ENCODE measurements around the gene ASPG.

ASPG gene

DNA sequence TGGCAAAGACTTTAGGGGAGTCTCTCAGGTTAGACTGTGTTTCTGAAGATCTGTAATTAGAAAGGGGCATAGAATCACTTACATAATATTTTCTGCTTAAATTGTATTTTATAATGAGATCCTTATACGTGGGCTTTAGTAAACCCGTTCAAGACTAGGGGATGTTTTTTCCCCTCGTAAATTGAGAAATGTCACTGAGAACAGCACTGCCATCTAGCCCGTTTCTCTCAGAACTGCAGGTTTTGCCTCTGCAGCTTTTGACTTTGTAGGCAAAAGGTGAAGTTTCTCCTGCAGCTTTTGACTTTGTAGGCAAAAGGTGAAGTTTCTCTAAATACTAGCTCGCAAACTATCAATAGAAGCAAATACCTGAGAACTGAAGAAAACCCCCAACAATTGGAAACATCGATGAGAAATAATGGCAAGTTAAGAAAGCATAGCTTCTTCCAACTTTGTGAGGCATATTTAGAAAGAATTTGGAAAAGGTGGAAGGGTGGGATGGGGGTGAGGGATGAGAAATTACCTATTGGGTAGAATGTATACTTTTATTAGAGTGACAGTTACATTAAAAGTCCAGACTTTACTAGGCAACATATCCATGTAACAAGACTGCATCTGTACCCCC is 9.9 kb upstream of the ASPG start:
- in situ Hi-C loops (cut with MboI; ENCODE audit: low sequenced_read_pairs) = loop anchor here (25.0 kb wide), 1 partner anchor 562 kb away; no protein-coding TSS in a partner anchor

DNA sequence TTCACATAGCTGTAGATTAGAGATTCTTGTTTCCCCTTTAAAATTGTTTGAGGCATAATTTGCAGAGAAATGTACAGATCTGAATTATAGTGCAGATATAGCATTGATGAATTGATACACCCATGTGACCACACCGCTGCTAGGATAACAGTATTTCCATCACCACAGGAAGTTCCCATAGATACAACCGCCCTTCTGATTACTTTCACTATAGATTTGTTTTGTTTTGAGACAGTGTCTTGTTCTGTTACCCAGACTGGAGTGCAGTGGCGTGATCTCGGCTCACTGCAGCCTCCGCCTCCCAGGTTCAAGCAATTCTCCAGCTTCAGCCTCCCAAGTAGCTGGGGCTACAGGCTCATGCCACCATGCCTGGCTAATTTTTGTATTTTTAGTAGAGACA is 8.8 kb upstream of the ASPG start:
- in situ Hi-C loops (cut with MboI; ENCODE audit: low sequenced_read_pairs) = loop anchor here (25.0 kb wide), 1 partner anchor 561 kb away; no protein-coding TSS in a partner anchor

DNA sequence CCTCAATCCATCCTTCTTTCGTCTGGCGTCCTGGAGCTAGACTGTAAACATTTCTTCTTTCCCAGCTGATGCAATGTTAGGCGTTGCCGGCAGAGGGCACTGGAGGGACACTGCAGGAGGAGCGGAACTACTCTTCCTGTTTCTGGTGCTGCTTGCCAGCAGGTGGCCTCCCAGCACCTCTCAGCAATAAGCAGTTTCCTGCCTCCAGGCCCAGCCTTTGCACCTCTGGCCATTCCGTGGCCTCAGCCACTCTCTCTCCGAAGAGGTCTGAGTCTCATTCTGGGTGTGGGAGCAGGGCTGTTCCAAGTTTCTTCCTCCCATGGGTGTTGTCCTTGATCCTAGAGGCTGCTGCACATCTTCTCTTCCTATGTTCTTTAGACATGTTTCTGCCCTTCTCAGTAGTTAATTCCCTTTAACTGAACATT is 7.5 kb upstream of the ASPG start:
- in situ Hi-C loops (cut with MboI; ENCODE audit: low sequenced_read_pairs) = loop anchor here (25.0 kb wide), 1 partner anchor 559 kb away; no protein-coding TSS in a partner anchor

DNA sequence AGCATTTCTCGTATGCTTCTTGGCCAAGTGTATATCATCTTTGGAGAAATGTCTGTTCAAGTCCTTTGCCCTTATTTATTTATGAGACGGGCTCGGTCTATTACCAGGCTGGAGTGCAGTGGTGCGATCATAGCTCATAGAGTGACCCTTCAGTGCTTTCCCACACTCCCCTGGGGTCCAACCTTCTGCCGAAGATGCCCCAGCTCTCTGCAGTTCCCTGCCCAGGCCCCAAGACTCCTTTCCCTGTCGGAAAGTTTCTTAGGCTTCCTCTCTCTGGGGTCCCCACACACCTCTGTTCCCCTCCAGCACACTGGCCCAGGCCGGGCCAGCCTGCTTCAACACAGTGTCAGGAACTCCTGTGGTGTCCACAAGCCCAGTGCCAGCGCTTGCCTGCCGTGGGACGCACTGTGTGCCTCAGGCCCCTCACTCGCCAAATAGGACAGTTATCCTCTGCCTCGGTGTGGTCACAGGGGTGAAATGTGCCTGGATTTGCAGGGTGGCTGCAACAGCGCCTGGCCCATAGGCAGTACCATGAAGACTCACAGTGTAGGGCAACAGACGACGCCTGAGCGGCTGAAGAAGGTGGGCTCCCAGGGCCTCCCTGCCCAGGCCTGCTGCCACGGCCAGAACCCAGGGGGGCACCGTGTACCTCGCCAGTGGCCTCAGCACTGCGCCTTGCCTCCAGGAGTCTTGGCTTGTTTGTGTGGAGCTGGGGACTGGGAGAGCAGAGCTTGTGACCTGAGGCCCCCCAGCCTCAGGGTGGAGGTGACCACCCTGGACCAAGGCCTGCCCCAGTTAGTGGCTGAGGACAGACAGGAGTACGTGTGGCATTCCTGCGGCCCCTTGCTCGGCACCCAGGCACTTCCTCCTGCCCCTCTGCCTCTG is 4.9 kb upstream of the ASPG start:
- in situ Hi-C loops (cut with MboI; ENCODE audit: low sequenced_read_pairs) = loop anchor here (25.0 kb wide), 1 partner anchor 557 kb away; no protein-coding TSS in a partner anchor

DNA sequence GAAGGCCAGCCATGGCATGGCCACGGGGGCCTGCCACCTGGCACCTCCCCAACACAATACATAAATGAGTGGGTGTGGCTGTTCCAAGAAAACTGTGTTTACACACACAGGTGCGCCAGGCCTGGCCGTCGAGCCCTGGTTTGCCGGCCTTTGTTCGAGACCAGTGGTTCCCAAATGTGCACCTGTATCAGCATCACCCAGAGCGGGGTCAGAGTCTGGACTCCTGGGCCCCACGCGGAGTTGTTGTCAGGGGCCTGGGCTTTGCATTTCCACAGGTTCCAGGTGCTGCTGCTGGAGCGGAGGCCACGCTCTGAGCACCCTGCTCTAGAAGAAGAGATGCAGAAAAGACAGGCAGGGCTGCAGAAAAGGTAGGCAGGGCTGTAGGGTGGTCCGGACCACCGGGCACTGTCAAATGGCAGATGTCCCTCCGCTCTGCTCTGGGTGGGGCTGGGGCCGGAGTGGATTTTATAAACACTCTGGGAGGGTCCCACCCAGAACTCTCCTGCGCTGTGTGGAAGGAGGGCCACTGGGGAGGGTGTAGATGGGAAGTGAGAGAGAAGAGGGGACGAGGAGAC is 4.2 kb upstream of the ASPG start:
- in situ Hi-C loops (cut with MboI; ENCODE audit: low sequenced_read_pairs) = loop anchor here (25.0 kb wide), 1 partner anchor 556 kb away; no protein-coding TSS in a partner anchor

DNA sequence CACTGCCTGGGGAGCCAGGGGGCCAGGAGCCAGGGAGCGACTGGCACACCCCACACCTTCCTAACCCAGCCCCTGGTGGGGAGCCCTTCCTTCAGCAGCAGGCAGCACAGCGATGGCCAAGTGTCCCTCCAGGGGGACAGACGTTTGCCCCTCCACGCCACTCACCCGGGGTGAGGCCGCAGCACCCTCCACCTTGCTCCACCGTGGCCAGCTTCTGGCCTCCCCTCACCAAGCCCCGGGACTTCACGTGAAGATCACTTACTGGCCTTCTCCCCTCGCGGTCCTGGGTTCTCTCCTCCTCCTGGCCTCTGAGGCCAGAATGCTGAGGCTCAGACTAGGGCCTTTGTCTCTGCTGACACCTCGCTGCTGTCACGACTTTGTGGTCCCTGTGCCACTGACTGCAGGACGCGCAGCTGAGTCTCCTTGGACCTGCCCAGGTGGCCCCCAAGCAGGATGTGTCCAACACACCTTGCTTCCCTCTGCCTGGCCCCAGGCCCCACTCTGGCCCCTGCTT is 3.5 kb upstream of the ASPG start:
- in situ Hi-C loops (cut with MboI; ENCODE audit: low sequenced_read_pairs) = loop anchor here (25.0 kb wide), 1 partner anchor 555 kb away; no protein-coding TSS in a partner anchor

DNA sequence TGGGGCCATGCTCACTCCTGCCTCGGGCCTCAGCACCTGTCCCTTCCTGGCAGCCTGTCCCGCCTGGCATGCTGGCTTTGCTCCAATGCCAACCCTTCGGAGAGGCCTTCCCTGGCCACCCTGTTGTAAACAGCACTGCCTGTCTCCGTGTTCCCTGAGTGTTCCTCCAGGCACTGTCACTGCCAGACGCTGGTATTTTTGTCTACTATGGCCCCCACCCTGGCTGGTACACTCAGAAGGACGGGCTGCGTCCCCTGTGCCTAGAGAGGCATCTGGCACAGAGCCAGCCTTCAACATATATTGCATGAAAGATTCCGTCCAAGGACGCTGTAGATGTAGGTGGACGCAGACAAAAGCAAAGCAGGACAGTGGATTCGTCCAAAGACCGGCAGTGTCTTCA is 2.7 kb upstream of the ASPG start:
- in situ Hi-C loops (cut with MboI; ENCODE audit: low sequenced_read_pairs) = loop anchor here (25.0 kb wide), 1 partner anchor 554 kb away; no protein-coding TSS in a partner anchor

DNA sequence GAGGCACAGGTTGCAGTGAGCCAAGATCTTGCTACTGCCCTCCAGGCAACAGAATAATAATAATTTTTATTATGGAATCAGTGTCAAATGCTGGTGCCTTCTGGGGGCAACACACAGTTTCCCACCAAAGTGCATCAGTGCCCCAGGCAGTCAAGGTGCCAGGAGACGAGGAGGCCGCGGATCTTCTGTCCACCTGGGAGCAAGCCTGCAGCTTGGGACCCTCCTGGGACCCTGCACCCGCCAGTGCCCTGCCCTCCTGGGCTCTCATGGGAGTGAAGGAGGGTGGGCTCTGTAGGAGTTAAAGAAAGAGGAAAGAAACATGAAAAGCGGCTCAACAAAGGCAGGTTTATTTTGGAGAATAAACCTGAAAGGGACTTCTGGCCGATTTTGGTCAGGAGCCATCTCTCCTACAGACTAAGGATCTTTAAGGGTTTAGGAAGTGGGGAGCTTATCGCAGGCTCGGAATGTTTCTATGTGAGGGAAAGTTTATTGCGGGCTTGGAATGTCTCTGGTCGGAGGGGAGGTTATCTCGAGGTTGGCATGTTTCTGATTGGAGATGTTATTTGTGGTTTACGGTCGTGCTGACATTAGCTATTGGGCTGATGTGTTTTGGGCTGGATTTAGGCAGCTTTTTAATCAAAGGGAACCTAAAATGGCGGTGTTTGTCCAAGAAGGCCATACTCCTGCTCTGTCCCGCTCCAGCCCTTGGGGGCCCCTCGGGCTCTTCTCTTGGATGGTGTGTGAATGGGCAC is 1.1 kb upstream of the ASPG start:
- in situ Hi-C loops (cut with MboI; ENCODE audit: low sequenced_read_pairs) = loop anchor here (25.0 kb wide), 1 partner anchor 553 kb away; no protein-coding TSS in a partner anchor

DNA sequence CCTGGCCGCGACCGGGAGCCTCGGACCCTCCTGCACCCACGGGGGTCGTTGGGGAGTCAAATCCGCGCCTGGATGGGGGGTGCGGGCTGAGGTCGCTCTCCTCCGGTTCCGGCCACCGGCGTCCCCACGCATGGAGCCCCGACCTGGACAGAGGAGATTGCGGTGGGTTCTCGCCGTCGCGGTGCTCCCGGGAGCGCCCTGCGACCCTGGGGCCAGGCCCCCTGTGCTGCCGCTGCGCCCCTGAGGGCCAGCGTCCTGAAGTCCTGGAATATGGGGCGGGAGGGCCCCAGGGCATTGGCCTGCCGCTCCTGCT is 345 bp downstream of the ASPG start:
- in situ Hi-C loops (cut with MboI; ENCODE audit: low sequenced_read_pairs) = loop anchor here (25.0 kb wide), 1 partner anchor 551 kb away; no protein-coding TSS in a partner anchor

DNA sequence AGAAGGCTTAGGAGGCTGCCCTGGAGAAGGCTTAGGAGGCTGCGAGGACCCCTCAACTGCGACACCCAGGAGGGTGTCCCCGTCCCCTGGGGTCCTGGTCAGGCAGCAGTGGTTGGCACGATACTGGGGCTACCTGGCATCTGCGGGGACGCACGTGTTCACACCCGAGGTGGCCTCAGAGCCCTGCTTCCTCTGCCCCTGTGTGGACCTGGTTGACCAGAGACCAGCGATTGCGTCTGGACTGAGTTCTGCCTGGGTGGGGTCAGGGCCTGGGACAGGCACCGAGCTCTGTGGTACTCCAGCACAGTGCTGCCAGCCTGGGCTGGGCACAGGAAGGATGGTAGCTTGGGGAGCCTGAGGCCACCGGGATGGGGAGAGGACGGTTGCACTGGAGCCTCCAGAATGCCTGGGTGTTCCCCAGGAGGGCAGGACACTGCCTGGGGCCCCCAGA is 735 bp downstream of the ASPG start:
- in situ Hi-C loops (cut with MboI; ENCODE audit: low sequenced_read_pairs) = loop anchor here (25.0 kb wide), 1 partner anchor 551 kb away; no protein-coding TSS in a partner anchor

DNA sequence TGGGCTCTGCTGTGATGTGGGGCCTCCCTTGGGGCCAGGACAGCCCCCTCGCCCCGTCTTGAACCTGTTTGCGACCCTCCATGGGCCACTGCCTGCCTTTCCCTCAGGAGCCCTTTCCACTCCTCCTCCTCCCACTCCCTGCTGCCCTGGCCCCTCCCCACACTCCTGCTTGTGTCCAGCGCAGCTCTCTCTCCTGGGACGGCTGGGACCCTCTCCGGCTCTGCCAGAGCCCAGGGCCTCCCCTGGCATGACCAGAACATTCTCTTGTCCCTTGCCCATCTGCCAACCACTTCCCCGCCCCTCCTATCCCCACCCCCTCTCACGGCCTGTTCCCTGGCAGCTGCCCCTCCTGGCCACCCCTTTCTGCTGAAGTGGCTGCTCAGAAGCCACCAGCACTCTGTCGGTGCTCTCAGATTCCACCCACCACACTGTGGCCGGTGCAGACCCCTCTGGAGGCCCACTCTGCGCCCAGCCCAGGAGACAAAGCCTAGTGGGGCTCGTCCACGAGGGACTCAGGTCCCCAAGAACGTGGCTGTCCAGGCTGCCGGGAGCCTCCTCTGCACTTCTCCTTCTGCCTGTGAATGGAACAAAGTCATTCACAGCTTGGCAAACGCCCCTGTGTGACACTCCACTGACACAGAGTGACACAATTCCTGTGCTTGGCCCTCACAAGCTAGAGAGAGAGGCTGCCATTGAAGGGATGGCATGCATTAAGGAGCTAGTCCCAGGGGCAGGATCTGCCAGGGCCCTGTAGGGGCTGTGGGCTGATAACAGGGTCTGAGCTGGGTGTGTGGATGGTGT is 1.4 kb downstream of the ASPG start:
- in situ Hi-C loops (cut with MboI; ENCODE audit: low sequenced_read_pairs) = loop anchor here (25.0 kb wide), 1 partner anchor 550 kb away; no protein-coding TSS in a partner anchor

DNA sequence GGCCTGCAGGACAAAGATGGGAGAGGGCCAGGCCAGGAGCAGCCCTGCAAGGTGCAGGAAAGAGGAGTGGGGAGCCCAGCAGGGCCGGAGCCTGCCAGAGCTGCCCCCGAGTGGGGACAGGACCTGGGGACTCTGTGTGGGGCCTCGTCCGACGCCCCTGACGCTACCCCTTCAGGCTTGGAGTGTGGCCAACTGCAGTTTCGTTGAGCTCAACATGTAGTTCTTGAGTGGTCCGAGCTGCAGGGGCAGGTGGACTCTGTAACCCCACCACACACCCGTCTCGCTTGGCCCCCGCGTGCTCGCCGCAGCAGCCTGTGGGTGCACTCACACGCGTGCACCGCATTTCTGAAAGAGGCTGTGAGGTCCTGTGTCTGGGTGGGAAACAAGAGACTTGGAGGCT is 2.0 kb downstream of the ASPG start:
- in situ Hi-C loops (cut with MboI; ENCODE audit: low sequenced_read_pairs) = loop anchor here (25.0 kb wide), 1 partner anchor 550 kb away; no protein-coding TSS in a partner anchor

DNA sequence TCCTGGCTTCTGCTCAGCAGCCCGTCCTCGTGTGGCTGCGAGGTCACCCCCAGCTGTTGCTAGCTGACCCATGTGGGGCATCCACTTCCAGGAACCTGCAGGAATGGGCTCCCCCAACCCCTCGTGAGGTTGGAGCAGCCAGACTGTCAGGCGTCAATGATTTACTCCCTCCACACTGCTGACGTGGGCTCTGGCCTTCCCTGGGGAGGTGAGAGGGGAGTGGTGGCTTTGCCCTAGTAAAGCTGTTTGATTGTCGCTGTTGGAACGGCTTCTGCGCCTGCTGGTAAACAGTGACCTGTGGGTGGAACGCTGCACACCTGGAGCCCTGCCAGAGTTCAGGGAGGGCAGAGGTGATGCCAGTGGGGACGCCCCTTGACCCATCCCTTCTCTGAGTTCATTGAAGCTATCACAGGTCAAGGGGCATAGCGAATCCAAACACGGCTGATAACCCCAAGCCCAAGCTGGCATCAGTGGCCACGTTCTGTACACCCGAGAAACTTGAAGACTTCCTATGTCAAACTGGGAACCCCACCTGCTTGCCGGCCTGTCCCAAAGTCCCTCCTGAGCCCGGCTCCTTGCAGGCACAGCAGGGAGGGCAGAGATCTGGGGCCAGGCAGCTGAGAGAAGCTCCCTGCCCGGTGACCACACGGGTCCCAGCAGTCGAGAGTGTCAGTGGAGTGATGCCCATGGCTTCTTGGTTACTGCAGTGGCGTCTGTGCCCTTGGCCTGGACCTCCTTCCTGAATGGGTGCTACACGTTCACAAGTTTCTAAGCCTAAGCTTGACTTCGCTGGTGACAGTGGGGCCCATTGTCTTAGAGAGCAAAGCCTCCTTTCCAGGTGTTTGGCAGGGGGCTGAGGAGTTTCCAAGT is 2.7 kb downstream of the ASPG start:
- in situ Hi-C loops (cut with MboI; ENCODE audit: low sequenced_read_pairs) = loop anchor here (25.0 kb wide), 1 partner anchor 549 kb away; no protein-coding TSS in a partner anchor

DNA sequence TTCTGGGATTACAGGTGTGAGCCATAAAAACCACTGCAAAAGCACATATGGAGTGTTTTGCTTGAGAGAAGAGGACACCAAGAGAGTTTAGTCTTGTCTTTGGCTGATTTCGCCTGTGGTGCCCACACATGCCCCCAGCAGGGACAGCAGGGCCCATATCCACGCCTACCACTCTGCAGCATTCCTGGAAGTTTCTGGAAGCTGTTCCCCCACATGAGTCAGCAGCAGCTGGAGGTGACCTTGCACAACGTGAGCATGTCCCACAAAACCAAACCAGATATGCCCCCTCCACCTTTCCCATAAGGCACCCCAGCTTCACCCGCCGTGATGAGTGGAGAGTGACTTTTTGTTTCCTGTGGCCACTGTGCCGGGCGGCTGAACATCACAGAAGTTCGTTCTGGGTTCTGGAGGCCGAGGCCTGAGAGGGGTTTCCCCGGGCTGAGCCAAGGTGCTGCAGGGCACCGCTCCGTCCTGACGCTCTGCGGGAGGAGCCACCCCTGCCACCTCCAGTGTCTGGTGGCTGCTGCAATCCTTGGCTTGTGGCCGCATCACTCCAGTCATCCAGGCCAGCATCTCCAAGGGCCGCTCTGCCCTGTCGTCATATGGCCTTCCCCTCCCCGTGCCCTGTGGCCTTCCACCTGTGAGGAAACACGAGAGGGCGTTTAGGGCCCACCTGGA is 4.7 kb downstream of the ASPG start:
- in situ Hi-C loops (cut with MboI; ENCODE audit: low sequenced_read_pairs) = loop anchor here (25.0 kb wide), 1 partner anchor 547 kb away; no protein-coding TSS in a partner anchor

DNA sequence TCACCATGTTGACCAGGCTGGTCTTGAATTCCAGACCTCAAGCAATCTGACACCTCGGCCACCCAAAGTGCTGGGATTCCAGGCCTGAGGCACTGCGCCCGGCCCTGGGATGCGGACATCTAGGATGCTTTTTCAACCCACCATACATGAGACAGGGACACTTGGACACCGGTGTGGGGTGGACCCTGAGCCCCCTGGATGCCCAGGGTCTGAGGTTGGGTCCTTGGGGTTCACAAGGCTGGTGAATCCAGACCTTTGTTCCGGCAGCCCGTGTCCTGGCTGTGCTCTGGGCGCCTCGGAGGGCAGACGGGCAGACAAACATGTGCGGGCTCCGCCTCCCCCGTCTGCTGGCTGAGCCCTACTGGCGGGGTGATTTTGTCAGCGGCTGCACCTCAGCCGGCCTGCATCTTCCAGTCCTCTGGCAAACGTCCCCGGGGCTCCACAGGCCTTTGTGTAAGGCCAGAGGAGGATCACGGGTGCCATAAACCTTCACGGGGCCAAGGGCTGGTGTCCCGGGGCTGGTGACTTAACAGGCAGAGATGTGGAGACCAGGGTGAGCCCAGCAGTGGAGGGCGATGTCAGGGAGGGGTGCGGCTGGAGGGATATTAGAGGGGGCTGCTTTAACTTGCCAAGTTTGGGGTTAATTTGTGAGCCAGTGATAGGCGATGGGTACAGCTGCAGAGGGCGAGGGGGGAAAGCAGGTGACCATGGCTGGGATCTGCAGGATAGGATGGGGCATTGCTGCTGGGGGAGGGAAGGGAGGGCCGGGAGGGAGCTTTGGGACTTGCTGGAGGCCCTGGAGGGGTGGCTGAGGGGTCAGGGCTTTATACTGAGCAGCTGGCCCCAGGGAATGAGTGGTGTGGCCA is 5.8 kb downstream of the ASPG start:
- in situ Hi-C loops (cut with MboI; ENCODE audit: low sequenced_read_pairs) = loop anchor here (25.0 kb wide), 1 partner anchor 546 kb away; no protein-coding TSS in a partner anchor

DNA sequence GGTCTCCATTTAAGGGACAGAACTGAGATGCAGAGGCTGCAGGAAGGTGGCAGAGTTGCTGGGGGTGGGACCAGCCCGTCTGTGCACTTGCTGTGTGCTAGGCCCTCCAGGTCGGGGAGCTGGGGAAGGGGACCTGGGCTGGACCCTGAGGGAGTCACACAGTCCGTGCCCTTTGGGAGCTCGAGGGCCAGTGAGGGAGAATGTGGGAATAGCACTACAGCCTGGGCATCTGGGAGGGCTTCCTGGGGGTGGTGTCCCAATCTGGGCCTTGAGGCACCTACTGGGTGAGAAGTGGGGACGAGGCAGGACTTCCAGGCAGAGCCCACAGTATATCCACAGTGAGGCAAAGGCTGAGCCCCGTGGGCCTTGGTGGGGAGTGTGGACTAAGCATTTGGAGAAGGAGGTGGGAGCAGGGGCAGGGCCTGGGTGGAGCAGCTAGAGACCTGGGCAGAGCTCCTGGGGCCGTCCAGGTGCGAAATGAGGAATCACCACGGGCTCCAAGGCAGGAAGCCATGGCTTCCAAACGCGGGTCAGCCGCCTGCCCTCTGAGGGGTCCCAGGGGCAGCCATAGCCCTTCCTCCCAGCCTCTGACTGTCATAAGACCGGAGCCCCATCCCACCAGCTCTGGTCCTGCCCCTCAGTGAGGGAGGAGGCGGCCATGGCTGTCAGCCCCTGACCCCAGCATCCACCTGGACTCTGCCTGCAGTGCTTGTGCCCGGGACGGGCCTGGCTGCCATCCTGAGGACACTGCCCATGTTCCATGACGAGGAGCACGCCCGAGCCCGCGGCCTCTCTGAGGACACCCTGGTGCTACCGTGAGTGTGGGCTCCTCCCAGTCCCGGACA is 6.6 kb downstream of the ASPG start:
- in situ Hi-C loops (cut with MboI; ENCODE audit: low sequenced_read_pairs) = loop anchor here (25.0 kb wide), 1 partner anchor 545 kb away; no protein-coding TSS in a partner anchor

Measured in HL-60/S4 treated with phorbol 12-myristate 13-acetate at 8.2 ng/mL for 4 days and 3 days (cell line).